Measurements from ENCODE around the gene PREX1. TPM values are rescaled to one million over a fixed set of nuclear protein-coding genes. Genes with fewer than 3 reads are reported as not detected.
"Not testable (repeated sequence)": the region's sequence is repeated elsewhere in the genome, so short reads cannot be mapped to it uniquely, and the experiment has no call there.

Gene PREX1, protein sequence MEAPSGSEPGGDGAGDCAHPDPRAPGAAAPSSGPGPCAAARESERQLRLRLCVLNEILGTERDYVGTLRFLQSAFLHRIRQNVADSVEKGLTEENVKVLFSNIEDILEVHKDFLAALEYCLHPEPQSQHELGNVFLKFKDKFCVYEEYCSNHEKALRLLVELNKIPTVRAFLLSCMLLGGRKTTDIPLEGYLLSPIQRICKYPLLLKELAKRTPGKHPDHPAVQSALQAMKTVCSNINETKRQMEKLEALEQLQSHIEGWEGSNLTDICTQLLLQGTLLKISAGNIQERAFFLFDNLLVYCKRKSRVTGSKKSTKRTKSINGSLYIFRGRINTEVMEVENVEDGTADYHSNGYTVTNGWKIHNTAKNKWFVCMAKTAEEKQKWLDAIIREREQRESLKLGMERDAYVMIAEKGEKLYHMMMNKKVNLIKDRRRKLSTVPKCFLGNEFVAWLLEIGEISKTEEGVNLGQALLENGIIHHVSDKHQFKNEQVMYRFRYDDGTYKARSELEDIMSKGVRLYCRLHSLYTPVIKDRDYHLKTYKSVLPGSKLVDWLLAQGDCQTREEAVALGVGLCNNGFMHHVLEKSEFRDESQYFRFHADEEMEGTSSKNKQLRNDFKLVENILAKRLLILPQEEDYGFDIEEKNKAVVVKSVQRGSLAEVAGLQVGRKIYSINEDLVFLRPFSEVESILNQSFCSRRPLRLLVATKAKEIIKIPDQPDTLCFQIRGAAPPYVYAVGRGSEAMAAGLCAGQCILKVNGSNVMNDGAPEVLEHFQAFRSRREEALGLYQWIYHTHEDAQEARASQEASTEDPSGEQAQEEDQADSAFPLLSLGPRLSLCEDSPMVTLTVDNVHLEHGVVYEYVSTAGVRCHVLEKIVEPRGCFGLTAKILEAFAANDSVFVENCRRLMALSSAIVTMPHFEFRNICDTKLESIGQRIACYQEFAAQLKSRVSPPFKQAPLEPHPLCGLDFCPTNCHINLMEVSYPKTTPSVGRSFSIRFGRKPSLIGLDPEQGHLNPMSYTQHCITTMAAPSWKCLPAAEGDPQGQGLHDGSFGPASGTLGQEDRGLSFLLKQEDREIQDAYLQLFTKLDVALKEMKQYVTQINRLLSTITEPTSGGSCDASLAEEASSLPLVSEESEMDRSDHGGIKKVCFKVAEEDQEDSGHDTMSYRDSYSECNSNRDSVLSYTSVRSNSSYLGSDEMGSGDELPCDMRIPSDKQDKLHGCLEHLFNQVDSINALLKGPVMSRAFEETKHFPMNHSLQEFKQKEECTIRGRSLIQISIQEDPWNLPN (N-terminal part only)
- 20.4 TPM for total RNA-seq

DNA sequence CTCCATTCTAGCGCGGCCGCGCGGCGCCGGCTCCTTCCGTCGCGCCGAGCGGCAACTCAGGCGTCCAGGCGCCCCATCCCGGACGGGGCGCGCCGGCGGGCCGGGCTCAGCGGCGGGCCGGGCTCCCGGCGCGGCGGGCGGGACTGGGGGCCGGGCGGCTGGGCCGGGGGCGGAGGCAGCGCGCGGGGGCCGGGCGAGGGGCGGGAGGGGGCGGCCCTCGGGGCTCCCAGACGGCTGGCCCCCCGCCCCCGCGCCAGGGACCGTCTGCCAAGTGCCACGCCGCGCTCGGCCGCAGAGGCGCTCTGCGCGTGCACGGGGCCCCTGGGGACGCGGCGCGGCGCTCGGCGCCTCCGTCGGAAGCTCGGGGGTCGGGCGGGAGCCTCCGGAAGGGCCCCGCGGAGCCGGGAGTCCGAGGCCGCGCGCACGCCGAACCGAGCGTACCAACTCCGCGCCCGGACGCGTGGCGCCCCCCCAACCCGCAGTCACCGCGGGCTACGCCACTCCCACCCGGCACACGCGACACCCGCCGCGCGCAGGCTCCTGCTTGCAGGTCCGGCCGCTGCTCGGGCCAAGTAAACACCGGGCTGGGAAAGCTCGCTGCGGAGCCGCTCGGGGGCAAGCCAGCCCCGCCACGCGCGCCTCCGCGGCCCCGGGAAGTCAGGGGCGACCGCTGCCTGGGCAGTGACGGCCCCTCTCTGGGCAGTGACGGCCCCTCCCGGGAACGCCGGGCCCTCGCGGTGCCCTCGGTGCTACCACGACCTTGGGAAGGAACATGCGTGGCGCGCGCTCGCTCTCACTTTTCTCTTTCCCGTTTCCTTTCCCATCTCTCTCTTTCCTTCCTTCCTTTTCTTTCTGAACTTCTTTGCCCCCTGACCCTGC is at the start of gene PREX1:
Gene PREX1, minus strand, starts transcription at position 145 of the 879 bp plus-strand sequence. Its CDS starts 139 bp downstream, at position 6.
- Histone ChIP-seq H3K9me3 (ENCODE audit: control insufficient read depth in 3 of 3, low read length in 3 of 3) (no peaks in the 10 kb centered on the region), H3K36me3 (ENCODE audit: control insufficient read depth in 3 of 3, insufficient read depth in 3 of 3, low read length in 3 of 3) (no peaks in the 10 kb centered on the region), H3K4me3 (ENCODE audit: low read length in 3 of 3) (peak within 1 kb of the TSS; percentile 65 to 78 (median 69)), H3K9ac (ENCODE audit: low read depth in 1 of 3, low read length in 3 of 3) (peak within 1 kb of the TSS; percentile 74 to 90 (median 79)), H3K27ac (ENCODE audit: low read depth, low read length) (peak within 1 kb of the TSS; percentile 66), H3K27me3 (ENCODE audit: control insufficient read depth in 3 of 3, insufficient read depth in 3 of 3, low read length in 3 of 3) (peaks cover 0 to 3% (median 0%) of the 10 kb centered on the region in 3 donors), H3K4me1 (ENCODE audit: control insufficient read depth in 3 of 3, insufficient read depth in 3 of 3, low read length in 3 of 3) (peaks cover 10 to 29% (median 15%) of the 10 kb centered on the region in 3 donors)

DNA sequence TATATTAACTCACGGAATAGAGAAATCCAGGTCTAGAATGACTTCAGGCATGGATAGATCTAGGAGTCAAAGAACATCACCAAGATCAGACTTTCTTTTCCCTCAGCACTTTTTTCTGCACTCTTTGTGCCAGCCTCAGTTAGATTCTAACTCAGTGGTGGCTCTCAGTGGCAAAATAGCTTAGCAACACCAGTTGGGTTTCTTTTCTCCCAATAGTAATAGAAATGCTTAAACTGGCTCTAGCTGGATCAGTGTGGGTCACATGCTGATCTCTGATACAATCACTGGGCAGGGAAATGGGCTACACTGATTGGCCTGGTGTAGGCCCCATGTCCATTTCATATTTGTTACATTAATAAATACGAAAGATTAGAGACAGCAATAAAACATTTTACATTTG is 49.5 kb upstream of the PREX1 start:
- Histone ChIP-seq H3K9ac (ENCODE audit: low read depth in 1 of 3, low read length in 3 of 3) (no peak overlapping the region), H3K27me3 (ENCODE audit: control insufficient read depth in 3 of 3, insufficient read depth in 3 of 3, low read length in 3 of 3) (no peaks in the 10 kb centered on the region), H3K9me3 (ENCODE audit: control insufficient read depth in 3 of 3, low read length in 3 of 3) (no peaks in the 10 kb centered on the region), H3K27ac (ENCODE audit: low read depth, low read length) (no peak overlapping the region), H3K4me1 (ENCODE audit: control insufficient read depth in 3 of 3, insufficient read depth in 3 of 3, low read length in 3 of 3) (peaks cover 5 to 9% (median 6%) of the 10 kb centered on the region in 3 donors), H3K4me3 (ENCODE audit: low read length in 3 of 3) (no peak overlapping the region), H3K36me3 (ENCODE audit: control insufficient read depth in 3 of 3, insufficient read depth in 3 of 3, low read length in 3 of 3) (no peaks in the 10 kb centered on the region)

DNA sequence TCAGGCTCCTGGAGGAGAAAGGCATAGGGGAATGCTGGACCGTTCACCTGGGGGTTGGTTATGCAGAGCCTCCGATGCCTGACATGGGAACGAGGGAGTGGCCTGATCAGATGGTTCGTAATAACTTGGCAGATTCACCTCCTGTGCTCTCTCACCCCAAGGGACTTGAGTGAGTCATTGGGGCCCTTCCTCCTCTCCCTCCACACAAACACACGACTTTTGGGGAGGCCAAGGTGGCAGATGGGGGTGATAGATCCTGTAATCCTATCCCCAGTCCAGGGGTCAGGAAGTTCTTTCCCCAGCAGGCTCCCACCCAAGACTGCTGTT is 48.1 kb upstream of the PREX1 start:
- Histone ChIP-seq H3K27me3 (ENCODE audit: control insufficient read depth in 3 of 3, insufficient read depth in 3 of 3, low read length in 3 of 3) (no peaks in the 10 kb centered on the region), H3K27ac (ENCODE audit: low read depth, low read length) (no peak overlapping the region), H3K4me1 (ENCODE audit: control insufficient read depth in 3 of 3, insufficient read depth in 3 of 3, low read length in 3 of 3) (peaks cover 5 to 9% (median 6%) of the 10 kb centered on the region in 3 donors), H3K9me3 (ENCODE audit: control insufficient read depth in 3 of 3, low read length in 3 of 3) (no peaks in the 10 kb centered on the region), H3K9ac (ENCODE audit: low read depth in 1 of 3, low read length in 3 of 3) (no peak overlapping the region), H3K36me3 (ENCODE audit: control insufficient read depth in 3 of 3, insufficient read depth in 3 of 3, low read length in 3 of 3) (no peaks in the 10 kb centered on the region), H3K4me3 (ENCODE audit: low read length in 3 of 3) (no peak overlapping the region)

DNA sequence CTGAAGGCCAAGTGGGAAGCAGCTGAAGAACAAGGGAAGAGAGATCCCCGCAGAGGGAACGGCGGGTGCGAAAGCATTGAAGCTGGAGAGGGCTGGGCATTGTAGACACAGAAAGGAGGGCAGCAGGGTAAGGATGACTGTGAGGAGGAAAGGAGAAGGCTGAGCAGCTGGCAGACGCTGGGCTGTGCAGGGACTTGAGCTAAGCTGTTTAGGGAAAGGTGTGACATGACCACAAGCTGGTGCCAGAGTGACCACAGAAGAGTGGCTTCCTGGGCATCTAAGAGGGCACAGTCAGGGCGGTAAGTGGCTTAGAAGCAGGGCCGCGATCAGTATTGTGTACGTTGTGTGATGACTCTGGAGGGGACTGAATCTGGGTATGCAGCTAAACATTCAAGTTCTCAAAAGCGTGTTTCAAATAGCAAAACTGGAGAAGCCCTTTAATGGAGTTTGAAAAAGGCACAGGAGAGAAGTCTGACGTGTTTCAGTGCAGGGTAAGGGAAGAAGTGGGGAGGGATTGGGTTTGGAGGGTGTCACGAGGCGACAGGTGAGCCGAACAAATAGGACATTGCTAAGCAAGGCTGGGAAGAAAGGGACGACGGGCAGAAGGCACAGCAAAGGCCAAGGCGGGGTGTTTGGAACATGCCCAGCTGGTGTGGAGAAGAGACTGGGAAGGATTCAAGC is 47.6 kb upstream of the PREX1 start:
- Histone ChIP-seq H3K27ac (ENCODE audit: low read depth, low read length) (no peak overlapping the region), H3K9me3 (ENCODE audit: control insufficient read depth in 3 of 3, low read length in 3 of 3) (no peaks in the 10 kb centered on the region), H3K9ac (ENCODE audit: low read depth in 1 of 3, low read length in 3 of 3) (no peak overlapping the region), H3K36me3 (ENCODE audit: control insufficient read depth in 3 of 3, insufficient read depth in 3 of 3, low read length in 3 of 3) (no peaks in the 10 kb centered on the region), H3K4me3 (ENCODE audit: low read length in 3 of 3) (no peak overlapping the region), H3K27me3 (ENCODE audit: control insufficient read depth in 3 of 3, insufficient read depth in 3 of 3, low read length in 3 of 3) (no peaks in the 10 kb centered on the region), H3K4me1 (ENCODE audit: control insufficient read depth in 3 of 3, insufficient read depth in 3 of 3, low read length in 3 of 3) (peaks cover 5 to 9% (median 7%) of the 10 kb centered on the region in 3 donors)

DNA sequence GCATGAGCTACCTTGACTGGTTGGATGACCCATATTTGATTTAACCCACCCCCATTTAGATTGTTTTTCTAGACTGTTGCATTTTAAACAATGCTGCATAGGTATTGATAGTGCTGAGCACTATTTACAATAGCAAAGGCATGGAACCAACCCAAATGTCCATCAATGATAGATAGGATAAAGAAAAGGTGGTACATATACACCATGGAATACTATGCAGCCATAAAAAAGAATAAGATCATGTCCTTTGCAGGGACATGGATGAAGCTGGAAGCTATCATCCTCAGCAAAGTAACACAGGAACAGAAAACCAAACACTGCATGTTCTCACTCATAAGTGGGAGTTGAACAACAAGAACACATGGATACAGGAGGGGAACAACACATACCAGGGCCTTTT is 41.6 kb upstream of the PREX1 start:
- not testable (repeated sequence) for H3K27me3 ChIP-seq (ENCODE audit: control insufficient read depth in 3 of 3, insufficient read depth in 3 of 3, low read length in 3 of 3); H3K9ac ChIP-seq (ENCODE audit: low read depth in 1 of 3, low read length in 3 of 3)

DNA sequence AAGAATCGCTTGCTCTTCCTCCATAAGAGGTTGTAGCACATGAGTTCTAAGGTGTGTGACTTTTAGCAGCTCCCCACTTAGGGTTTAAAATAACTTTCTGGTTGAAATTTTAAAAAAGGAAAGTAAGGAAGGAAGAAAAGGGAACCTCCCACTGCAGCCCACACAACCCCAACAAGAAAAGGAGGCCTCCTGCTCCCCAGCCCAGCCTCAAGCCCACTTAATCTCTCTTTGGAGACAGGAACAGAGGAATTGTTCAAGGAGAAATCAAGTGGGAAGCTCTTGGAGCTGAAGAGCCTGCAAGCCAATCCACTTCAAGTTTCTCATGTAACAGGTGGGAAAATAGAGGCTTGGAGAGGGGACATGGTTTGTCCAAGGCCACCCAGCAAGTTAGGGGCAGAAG is 39.1 kb upstream of the PREX1 start:
- H3K36me3 ChIP-seq (ENCODE audit: control insufficient read depth in 3 of 3, insufficient read depth in 3 of 3, low read length in 3 of 3): no peaks in the 10 kb centered on the region
- peaks cover 6 to 19% (median 9%) of the 10 kb centered on the region in 3 donors for H3K4me1 ChIP-seq (ENCODE audit: control insufficient read depth in 3 of 3, insufficient read depth in 3 of 3, low read length in 3 of 3)
- H3K27ac ChIP-seq (ENCODE audit: low read depth, low read length): no peak overlapping the region
- no peak overlapping the region for H3K4me3 ChIP-seq (ENCODE audit: low read length in 3 of 3)
- H3K9ac ChIP-seq (ENCODE audit: low read depth in 1 of 3, low read length in 3 of 3): no peak overlapping the region
- peaks cover 0 to 2% (median 0%) of the 10 kb centered on the region in 3 donors for H3K27me3 ChIP-seq (ENCODE audit: control insufficient read depth in 3 of 3, insufficient read depth in 3 of 3, low read length in 3 of 3)
- no peaks in the 10 kb centered on the region for H3K9me3 ChIP-seq (ENCODE audit: control insufficient read depth in 3 of 3, low read length in 3 of 3)

More for the DNA sequence above, 41.6 kb upstream of the PREX1 start:
- not testable (repeated sequence) for H3K4me3 ChIP-seq (ENCODE audit: low read length in 3 of 3); H3K27ac ChIP-seq (ENCODE audit: low read depth, low read length); H3K36me3 ChIP-seq (ENCODE audit: control insufficient read depth in 3 of 3, insufficient read depth in 3 of 3, low read length in 3 of 3); H3K9me3 ChIP-seq (ENCODE audit: control insufficient read depth in 3 of 3, low read length in 3 of 3)
- H3K4me1 ChIP-seq (ENCODE audit: control insufficient read depth in 3 of 3, insufficient read depth in 3 of 3, low read length in 3 of 3): peaks cover 6 to 19% (median 11%) of the 10 kb centered on the region in 3 donors

DNA sequence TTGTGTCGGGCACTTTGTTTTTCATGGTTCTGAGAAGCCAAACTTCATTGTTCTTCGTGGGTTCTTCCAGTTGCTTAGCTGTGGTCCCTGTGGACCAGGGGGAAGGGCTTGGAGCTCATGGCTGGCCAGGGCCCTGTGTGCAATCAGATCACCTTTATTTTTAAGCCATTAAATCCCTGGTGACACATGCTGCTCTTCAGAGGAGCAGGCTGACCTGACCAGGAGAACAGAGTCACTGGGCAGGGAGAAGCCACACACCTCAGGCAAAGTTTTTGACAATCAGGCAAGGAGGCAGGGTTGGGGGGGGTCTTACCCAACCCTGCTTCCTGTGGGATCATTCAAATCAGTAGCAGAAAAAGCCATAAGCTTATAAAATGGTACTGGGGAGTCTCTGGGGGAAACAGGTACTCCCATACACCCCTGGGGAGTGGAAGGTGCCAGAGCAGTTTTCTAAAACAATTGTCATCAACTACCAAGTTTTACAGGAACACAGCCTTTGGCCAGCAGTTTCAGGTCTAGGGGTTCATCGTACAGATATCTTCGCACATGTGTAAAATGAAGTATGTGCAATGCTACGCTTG is 37.0 kb upstream of the PREX1 start:
- no peak overlapping the region for H3K4me3 ChIP-seq (ENCODE audit: low read length in 3 of 3)
- peaks cover 0 to 2% (median 0%) of the 10 kb centered on the region in 3 donors for H3K27me3 ChIP-seq (ENCODE audit: control insufficient read depth in 3 of 3, insufficient read depth in 3 of 3, low read length in 3 of 3)
- H3K9me3 ChIP-seq (ENCODE audit: control insufficient read depth in 3 of 3, low read length in 3 of 3): no peaks in the 10 kb centered on the region
- no peaks in the 10 kb centered on the region for H3K36me3 ChIP-seq (ENCODE audit: control insufficient read depth in 3 of 3, insufficient read depth in 3 of 3, low read length in 3 of 3)
- peak overlapping the region in 2 of 3 donors; percentile 33 to 63 for H3K9ac ChIP-seq (ENCODE audit: low read depth in 1 of 3, low read length in 3 of 3)
- peaks cover 3 to 15% (median 9%) of the 10 kb centered on the region in 3 donors for H3K4me1 ChIP-seq (ENCODE audit: control insufficient read depth in 3 of 3, insufficient read depth in 3 of 3, low read length in 3 of 3)
- H3K27ac ChIP-seq (ENCODE audit: low read depth, low read length): peak overlapping the region; percentile 28

DNA sequence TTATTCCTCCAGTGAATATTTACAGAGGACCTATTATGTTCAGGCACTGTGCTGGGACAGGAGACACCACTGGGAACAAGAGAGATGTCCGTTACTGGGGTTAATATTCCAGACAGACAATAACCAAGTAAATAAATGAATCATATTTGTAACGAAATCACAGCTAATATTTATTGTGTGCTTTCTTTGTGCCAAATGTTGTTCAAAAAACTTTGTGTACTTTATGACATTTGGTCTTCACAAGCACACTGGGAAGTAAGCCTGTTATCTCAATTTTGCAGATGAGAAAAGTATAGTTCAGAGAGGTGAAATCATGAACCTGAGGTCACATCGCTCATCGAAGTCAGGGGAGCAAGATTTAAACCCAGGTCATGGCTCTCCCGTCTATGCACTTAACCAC is 36.5 kb upstream of the PREX1 start:
- no peaks in the 10 kb centered on the region for H3K9me3 ChIP-seq (ENCODE audit: control insufficient read depth in 3 of 3, low read length in 3 of 3)
- H3K9ac ChIP-seq (ENCODE audit: low read depth in 1 of 3, low read length in 3 of 3): no peak overlapping the region
- H3K4me1 ChIP-seq (ENCODE audit: control insufficient read depth in 3 of 3, insufficient read depth in 3 of 3, low read length in 3 of 3): peaks cover 3 to 14% (median 9%) of the 10 kb centered on the region in 3 donors
- peaks cover 0 to 2% (median 0%) of the 10 kb centered on the region in 3 donors for H3K27me3 ChIP-seq (ENCODE audit: control insufficient read depth in 3 of 3, insufficient read depth in 3 of 3, low read length in 3 of 3)
- peak overlapping the region; percentile 28 for H3K27ac ChIP-seq (ENCODE audit: low read depth, low read length)
- no peaks in the 10 kb centered on the region for H3K36me3 ChIP-seq (ENCODE audit: control insufficient read depth in 3 of 3, insufficient read depth in 3 of 3, low read length in 3 of 3)
- H3K4me3 ChIP-seq (ENCODE audit: low read length in 3 of 3): no peak overlapping the region

Data from skeletal muscle tissue (tissue), 4 donors.